Panc1 (cell line): ENCODE measurements around the gene AGT.

ENCODE experiments used
- CTCF ChIP-seq: fragments of 450-650 bp; IDR thresholded peaks from 2 replicates; pipeline ENCODE4 v1.5.1; 2017; ENCODE audit warnings: mild to moderate bottlenecking
- POLR2AphosphoS5 ChIP-seq: IDR thresholded peaks from 2 replicates; pipeline ENCODE4 v1.6.1; 2012; ENCODE audit warnings: mild to moderate bottlenecking, low read depth, low read length, moderate library complexity
- REST ChIP-seq, 2 experiments: IDR thresholded peaks; 2 replicates each; pipeline ENCODE4 v1.6.1; 2011 to 2012; ENCODE audit warnings: low read depth in 2 of 2, control low read depth in 1 of 2, low read length in 1 of 2, mild to moderate bottlenecking in 1 of 2, moderate library complexity in 1 of 2; ENCODE audit not compliant: insufficient read depth in 1 of 2
- SIN3A ChIP-seq: IDR thresholded peaks from 2 replicates; pipeline ENCODE4 v1.6.1; 2012; ENCODE audit warnings: low read depth, mild to moderate bottlenecking, low read length, moderate library complexity, borderline replicate concordance; ENCODE audit not compliant: insufficient read depth
- TCF7L2 ChIP-seq: IDR thresholded peaks from 2 replicates; pipeline ENCODE4 v1.6.1; 2011; ENCODE audit warnings: mild to moderate bottlenecking, low read depth, low read length, inconsistent platforms

- no peak for TF ChIP-seq CTCF
- TF ChIP-seq POLR2AphosphoS5 = no peak
- no peak for TF ChIP-seq REST (IDR thresholded peaks at IDR 0.05; ENCODE audit: insufficient read depth in 1 of 2, low read depth in 2 of 2, low read length in 1 of 2)
- TF ChIP-seq SIN3A = no peak
- TF ChIP-seq TCF7L2 = no peak
These were observed 30.0 kb upstream of the AGT start for GRCh38 chr1:230743899-230744298.
